GM23248 (cell line): Measurements from ENCODE around the gene NOTO. TPM values are rescaled to one million over a fixed set of nuclear protein-coding genes. Genes with fewer than 3 reads are reported as not detected.

ENCODE experiments used
- DNase-seq: peaks from one replicate; pipeline ENCODE4 v3.0.0-alpha.2; 2015
- H2AFZ ChIP-seq: fragments of 200-600 bp; sonication (generic); 2 replicates; pipeline ENCODE4 v1.6.1; 2016; ENCODE audit warnings: antibody characterized with exemption
- H3F3A ChIP-seq: fragments of 200-600 bp; sonication (generic); 2 replicates; pipeline ENCODE4 v1.6.1; 2016; ENCODE audit warnings: mild to moderate bottlenecking, antibody characterized with exemption, mixed run types; ENCODE audit not compliant: insufficient read depth
- H3K27ac ChIP-seq: fragments of 200-600 bp; sonication (generic); 2 replicates; pipeline ENCODE4 v1.5.1; 2016; ENCODE audit warnings: mild to moderate bottlenecking
- H3K27me3 ChIP-seq: fragments of 200-600 bp; sonication (generic); replicated peaks from 2 replicates; pipeline ENCODE4 v1.6.1; 2016; ENCODE audit warnings: mild to moderate bottlenecking; ENCODE audit not compliant: insufficient read depth
- H3K36me3 ChIP-seq: fragments of 200-600 bp; sonication (generic); 2 replicates; pipeline ENCODE4 v1.6.1; 2016; ENCODE audit warnings: low read depth, mild to moderate bottlenecking
- H3K4me1 ChIP-seq: fragments of 200-600 bp; sonication (generic); 2 replicates; pipeline ENCODE4 v1.6.1; 2016; ENCODE audit warnings: mild to moderate bottlenecking; ENCODE audit not compliant: insufficient read depth
- H3K4me2 ChIP-seq: fragments of 200-600 bp; sonication (generic); one replicate; pipeline ENCODE4 v1.6.1; 2016; ENCODE audit warnings: mild to moderate bottlenecking; ENCODE audit not compliant: unreplicated experiment
- H3K4me3 ChIP-seq: fragments of 200-600 bp; sonication (generic); 2 replicates; pipeline ENCODE4 v1.5.1; 2016; ENCODE audit warnings: mild to moderate bottlenecking
- H3K79me2 ChIP-seq: fragments of 200-600 bp; sonication (generic); 2 replicates; pipeline ENCODE4 v1.6.1; 2016; ENCODE audit warnings: mild to moderate bottlenecking; ENCODE audit not compliant: insufficient read depth
- H3K9ac ChIP-seq: fragments of 200-600 bp; sonication (generic); 2 replicates; pipeline ENCODE4 v1.6.1; 2016; ENCODE audit warnings: mild to moderate bottlenecking
- H3K9me2 ChIP-seq: fragments of 200-600 bp; sonication (generic); 2 replicates; pipeline ENCODE4 v1.6.1; 2016; ENCODE audit warnings: mixed run types, mild to moderate bottlenecking, moderate library complexity; ENCODE audit not compliant: insufficient read depth
- H3K9me3 ChIP-seq: fragments of 200-600 bp; sonication (generic); one replicate; pipeline ENCODE4 v1.6.1; 2017; ENCODE audit warnings: low read depth
- H4K20me1 ChIP-seq: fragments of 200-600 bp; sonication (generic); 2 replicates; pipeline ENCODE4 v1.6.0; 2016; ENCODE audit not compliant: insufficient read depth
- EZH2 ChIP-seq: fragments of 200-600 bp; sonication (generic); IDR thresholded peaks from 2 replicates; pipeline ENCODE4 v1.6.1; 2018; ENCODE audit warnings: antibody characterized with exemption, mild to moderate bottlenecking; ENCODE audit not compliant: insufficient read depth, poor library complexity, severe bottlenecking
- EZH2phosphoT487 ChIP-seq: fragments of 200-600 bp; sonication (generic); IDR thresholded peaks from 2 replicates; pipeline ENCODE4 v1.6.1; 2018; ENCODE audit warnings: antibody characterized with exemption, moderate library complexity, mild to moderate bottlenecking, low read depth; ENCODE audit not compliant: insufficient read depth
- WGBS, 2 experiments: methylation state at CpG; one replicate each; pipeline ENCODE4 v1.1.6; 2015 to 2017; ENCODE audit warnings: low lambda C conversion rate in 2 of 2, low coverage in 1 of 2; ENCODE audit errors: missing lambda C conversion rate in 2 of 2; 5-methylcytosine and 5-hydroxymethylcytosine counted together
- in situ Hi-C: fragments of 300-500 bp; cut with MboI; formaldehyde crosslinking; loops from 2 replicates; pipeline ENCODE4 v1.15.0; 2020
- polyA plus RNA-seq: library from polyadenylated mRNA; unstranded; fragments of >200 nt; fragmentation: Nextera tagmentation; extraction: Ambion mirVana; gene quantifications from 2 replicates; pipeline ENCODE4 v1.2.1, GENCODE V29; 2016
- total RNA-seq: library from RNA; depleted of rRNA; stranded (reverse); fragments of >200 nt; shearing (Covaris generic); gene quantifications from 2 replicates; pipeline ENCODE4 v1.2.3, GENCODE V29; 2014

NOTO gene
- total and polyA plus RNA-seq, 2 experiments from 2014 or later = not detected

DNA sequence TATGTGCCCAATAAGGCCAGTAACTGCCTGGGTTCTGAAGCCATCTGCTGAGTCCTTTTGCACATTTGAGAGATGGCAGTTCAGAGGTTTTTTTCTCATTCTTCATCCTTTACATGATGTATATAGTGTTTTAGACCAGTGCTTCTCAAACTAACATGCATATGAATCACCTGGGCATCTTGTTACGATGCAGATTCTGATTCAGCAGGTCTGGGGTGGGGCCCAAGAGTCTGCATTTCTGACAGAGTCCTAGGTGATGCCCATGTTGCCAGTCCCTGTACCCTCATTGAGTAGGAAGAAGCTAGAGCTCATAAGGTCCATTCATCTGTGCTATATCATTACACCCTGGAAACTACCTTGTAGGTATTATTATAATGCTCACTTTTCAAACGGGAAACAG lies 15.5 kb downstream of the NOTO start:
- Histone ChIP-seq H2AFZ (no peak overlapping the region), H3F3A (0 out of 2 replicates have a peak, but pooled peaks cover 10% of the 10 kb centered on the region), H3K4me2 (no peak overlapping the region), H3K79me2 (peaks cover 43% of the 10 kb centered on the region), H3K36me3 (no peaks in the 10 kb centered on the region; the same call in 1 of the 2 replicates), H3K27me3 (no peaks in the 10 kb centered on the region), H3K27ac (peak overlapping the region; percentile 30; the same call in 1 of the 2 replicates), H3K4me3 (no peak overlapping the region), H3K4me1 (peaks cover 20% of the 10 kb centered on the region), H3K9ac (no peak overlapping the region), H3K9me3 (no peaks in the 10 kb centered on the region), H3K9me2 (no peaks in the 10 kb centered on the region), H4K20me1 (no peaks in the 10 kb centered on the region)
- no peak for TF ChIP-seq EZH2phosphoT487
- TF ChIP-seq EZH2 = no peak
- WGBS, 2 experiments = 91 to 100% methylated on average over 2 of the region's 2 CpGs
- no peak for DNase-seq
- in situ Hi-C loops = no loop called here

DNA sequence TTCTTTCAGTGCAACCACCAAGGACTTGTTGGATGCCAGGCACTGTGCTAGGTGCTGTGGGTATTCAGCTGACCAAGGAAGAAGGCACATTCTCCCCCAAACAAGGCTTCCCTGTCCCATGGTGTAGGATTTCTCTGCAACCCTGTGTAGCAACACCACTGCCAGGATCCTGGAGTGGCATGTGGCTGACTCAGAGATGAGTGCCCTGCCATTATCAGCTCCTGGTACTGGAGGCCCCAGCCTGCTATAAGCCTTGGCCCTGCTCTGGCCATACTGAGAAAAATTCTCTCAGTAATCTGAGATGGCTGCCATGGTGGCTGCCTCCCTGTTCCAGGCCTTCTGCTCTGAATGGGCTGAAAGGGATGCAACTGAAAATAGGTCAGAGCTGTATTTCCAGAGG lies 15.9 kb downstream of the NOTO start:
- Histone ChIP-seq H3K9ac (no peak overlapping the region), H3K4me3 (no peak overlapping the region), H4K20me1 (no peaks in the 10 kb centered on the region), H3F3A (0 out of 2 replicates have a peak, but pooled peaks cover 5% of the 10 kb centered on the region), H2AFZ (no peak overlapping the region), H3K9me2 (no peaks in the 10 kb centered on the region), H3K4me2 (no peak overlapping the region), H3K36me3 (no peaks in the 10 kb centered on the region; the same call in 1 of the 2 replicates), H3K27me3 (no peaks in the 10 kb centered on the region), H3K27ac (peak overlapping the region; percentile 30), H3K79me2 (peaks cover 43% of the 10 kb centered on the region), H3K9me3 (no peaks in the 10 kb centered on the region), H3K4me1 (peaks cover 20% of the 10 kb centered on the region)
- no peak for TF ChIP-seq EZH2phosphoT487
- TF ChIP-seq EZH2 = no peak
- in situ Hi-C loops = no loop called here
- DNase-seq = peak; percentile 74

DNA sequence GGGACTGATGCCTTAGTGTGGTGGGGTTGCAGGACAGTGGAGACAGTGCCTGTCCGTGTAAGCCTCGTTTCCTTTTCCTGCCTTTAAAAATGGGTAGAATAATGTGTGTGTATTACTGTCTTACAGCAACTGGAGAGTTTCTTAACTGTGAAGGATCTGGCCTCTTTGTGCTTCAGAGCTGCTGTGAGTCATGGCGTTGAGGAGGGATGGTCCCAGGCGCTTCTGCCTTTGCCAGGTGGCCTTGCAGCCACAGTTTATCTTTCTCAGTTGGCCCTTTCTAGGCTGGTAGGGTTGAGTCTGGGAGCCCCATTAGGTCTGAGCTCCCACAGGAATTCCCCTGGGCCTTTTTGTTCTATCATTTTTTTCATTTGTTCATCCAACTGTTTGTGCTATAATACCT lies 21.4 kb downstream of the NOTO start:
- DNase-seq = no peak
- Histone ChIP-seq H3F3A (no peaks in the 10 kb centered on the region), H3K79me2 (0 out of 2 replicates have a peak, but pooled peaks cover 4% of the 10 kb centered on the region), H3K4me2 (no peak overlapping the region), H4K20me1 (no peaks in the 10 kb centered on the region), H3K9ac (no peak overlapping the region), H3K9me3 (no peaks in the 10 kb centered on the region), H3K27me3 (no peaks in the 10 kb centered on the region), H3K36me3 (no peaks in the 10 kb centered on the region; the same call in 1 of the 2 replicates), H3K4me1 (no peaks in the 10 kb centered on the region), H2AFZ (no peak overlapping the region), H3K27ac (no peak overlapping the region), H3K4me3 (no peak overlapping the region), H3K9me2 (no peaks in the 10 kb centered on the region)
- 49 to 62% methylated on average over 4 of the region's 4 CpGs for WGBS, 2 experiments
- TF ChIP-seq EZH2 (no peak), EZH2phosphoT487 (no peak)
- in situ Hi-C loops = no loop called here

DNA sequence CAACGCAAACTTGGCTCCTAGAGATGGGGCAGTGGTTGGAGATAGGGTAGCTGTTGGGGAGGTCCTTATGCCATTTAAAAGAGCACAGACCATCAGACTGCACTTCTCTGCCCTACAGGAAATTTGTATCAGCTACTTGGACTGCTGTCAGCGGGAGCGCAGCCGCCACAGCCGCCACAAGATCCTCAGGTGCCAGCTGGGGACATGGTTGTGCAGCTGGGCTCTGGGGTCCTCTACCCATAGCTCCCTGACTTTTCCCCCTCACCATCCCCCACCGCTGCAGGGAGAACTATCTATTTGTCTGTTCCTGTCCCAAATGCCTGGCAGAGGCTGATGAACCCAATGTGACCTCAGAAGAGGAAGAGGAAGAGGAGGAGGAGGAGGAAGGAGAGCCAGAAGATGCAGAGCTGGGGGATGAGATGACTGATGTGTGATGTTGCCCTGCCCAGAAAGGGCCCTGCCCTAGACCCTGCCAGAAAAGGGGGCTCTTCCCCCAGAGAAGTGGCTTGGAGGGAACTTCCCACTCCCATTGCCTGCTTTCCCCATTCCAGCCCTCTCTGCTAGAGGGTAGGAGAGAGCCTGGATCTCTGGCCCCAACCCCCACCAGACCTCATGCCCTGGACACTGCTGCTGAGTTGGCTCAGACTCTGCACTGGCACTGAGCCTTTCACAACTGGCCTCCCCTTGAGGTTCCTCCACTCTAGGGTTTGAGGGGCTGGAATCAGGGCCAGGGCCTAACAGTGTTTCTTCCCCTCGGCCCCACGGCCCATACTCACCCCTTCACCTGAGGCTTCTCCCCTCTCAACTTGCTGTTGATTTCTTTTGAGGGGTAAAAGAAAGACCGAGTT lies 23.4 kb downstream of the NOTO start:
- Histone ChIP-seq H3K79me2 (no peaks in the 10 kb centered on the region), H2AFZ (no peak overlapping the region), H4K20me1 (no peaks in the 10 kb centered on the region), H3K9me3 (no peaks in the 10 kb centered on the region), H3K9me2 (no peaks in the 10 kb centered on the region), H3K27ac (no peak overlapping the region), H3K36me3 (no peaks in the 10 kb centered on the region; the same call in 1 of the 2 replicates), H3K4me1 (no peaks in the 10 kb centered on the region), H3K4me2 (no peak overlapping the region), H3K27me3 (no peaks in the 10 kb centered on the region), H3F3A (no peaks in the 10 kb centered on the region), H3K9ac (no peak overlapping the region), H3K4me3 (no peak overlapping the region)
- in situ Hi-C loops = no loop called here
- TF ChIP-seq EZH2 = no peak
- TF ChIP-seq EZH2phosphoT487 = no peak
- no peak for DNase-seq
- WGBS, 2 experiments = 76 to 83% methylated on average over 9 of the region's 9 CpGs
